ENCODE data around the gene COX8C.

DNA sequence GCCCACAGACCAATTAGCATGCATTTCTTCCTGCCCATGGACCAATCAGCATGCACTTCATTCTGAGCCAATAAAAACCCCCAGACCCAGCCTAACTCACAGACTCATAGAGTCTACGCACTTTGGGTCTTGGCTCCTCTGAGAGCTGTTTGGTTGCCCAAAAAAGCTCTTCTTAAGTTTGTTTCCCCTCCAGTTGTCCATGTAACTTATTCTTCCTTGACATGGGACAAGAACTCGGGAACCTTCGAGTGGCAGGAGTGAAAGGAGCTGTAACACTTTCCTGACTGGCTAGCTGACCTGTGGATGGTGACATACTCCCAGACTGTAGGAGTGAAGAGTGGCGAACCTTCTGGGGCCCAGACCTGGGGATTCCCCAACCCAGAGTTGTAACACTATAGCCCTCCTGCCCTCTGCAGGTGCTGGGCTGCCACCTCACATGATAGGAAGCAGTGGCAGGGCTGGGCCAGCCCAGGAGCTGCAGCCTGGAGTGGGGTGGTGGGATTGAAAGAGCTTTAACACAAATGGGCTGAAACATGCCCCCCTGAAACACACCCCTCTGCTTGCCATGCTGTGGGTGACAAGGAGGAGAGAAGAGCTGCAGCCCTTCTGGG lies 9.7 kb upstream of the COX8C start:
- TF ChIP-seq, protein P1, sequence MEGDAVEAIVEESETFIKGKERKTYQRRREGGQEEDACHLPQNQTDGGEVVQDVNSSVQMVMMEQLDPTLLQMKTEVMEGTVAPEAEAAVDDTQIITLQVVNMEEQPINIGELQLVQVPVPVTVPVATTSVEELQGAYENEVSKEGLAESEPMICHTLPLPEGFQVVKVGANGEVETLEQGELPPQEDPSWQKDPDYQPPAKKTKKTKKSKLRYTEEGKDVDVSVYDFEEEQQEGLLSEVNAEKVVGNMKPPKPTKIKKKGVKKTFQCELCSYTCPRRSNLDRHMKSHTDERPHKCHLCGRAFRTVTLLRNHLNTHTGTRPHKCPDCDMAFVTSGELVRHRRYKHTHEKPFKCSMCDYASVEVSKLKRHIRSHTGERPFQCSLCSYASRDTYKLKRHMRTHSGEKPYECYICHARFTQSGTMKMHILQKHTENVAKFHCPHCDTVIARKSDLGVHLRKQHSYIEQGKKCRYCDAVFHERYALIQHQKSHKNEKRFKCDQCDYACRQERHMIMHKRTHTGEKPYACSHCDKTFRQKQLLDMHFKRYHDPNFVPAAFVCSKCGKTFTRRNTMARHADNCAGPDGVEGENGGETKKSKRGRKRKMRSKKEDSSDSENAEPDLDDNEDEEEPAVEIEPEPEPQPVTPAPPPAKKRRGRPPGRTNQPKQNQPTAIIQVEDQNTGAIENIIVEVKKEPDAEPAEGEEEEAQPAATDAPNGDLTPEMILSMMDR (IDR thresholded peaks at IDR 0.05; ENCODE audit: borderline replicate concordance, extremely low read depth, low read length, poor library complexity, severe bottlenecking) = no peak
- no peak for TF ChIP-seq EZH2 (IDR thresholded peaks at IDR 0.05; ENCODE audit: borderline replicate concordance, low read depth, low read length, severe bottlenecking)

Measured in DND-41 (cell line).